Tongue (tissue), 2 donors: Measurements from ENCODE around the gene GPR4. TPM values are rescaled to one million over a fixed set of nuclear protein-coding genes. Genes with fewer than 3 reads are reported as not detected.

Source experiments
- DNase-seq: peaks from one replicate; pipeline ENCODE4 v3.0.0-alpha.2; 2015
- total RNA-seq: library from RNA; depleted of rRNA; stranded (reverse); fragments of >200 nt; gene quantifications from one replicate; pipeline ENCODE4 v1.2.3, GENCODE V29; 2014

GPR4 gene
- total RNA-seq, 1 donor from 2014 or later: 0.31 TPM

GRCh38 chr19:45589768-45590167, 12.2 kb downstream of the GPR4 start:
- DNase-seq: no peak

- no peak for DNase-seq
Measured at GRCh38 chr19:45587873-45588272, 14.1 kb downstream of the GPR4 start.

- no peak for DNase-seq
Measured at GRCh38 chr19:45585158-45585577, 16.8 kb downstream of the GPR4 start.

GRCh38 chr19:45584332-45585157, 17.5 kb downstream of the GPR4 start, which contains the start of gene OPA3:
Gene OPA3, minus strand, starts transcription at chr19:45584802. Its CDS starts 38 bp downstream, at chr19:45584764.
- peak; percentile 100 for DNase-seq

- no peak for DNase-seq
Measured at GRCh38 chr19:45581576-45581975, 20.4 kb downstream of the GPR4 start.

- no peak for DNase-seq
Measured at GRCh38 chr19:45578861-45579260, 23.2 kb downstream of the GPR4 start.

GRCh38 chr19:45577111-45577905, 24.7 kb downstream of the GPR4 start:
- no peak for DNase-seq

GRCh38 chr19:45576682-45577081, 25.3 kb downstream of the GPR4 start:
- DNase-seq: no peak

- DNase-seq: no peak
Measured at GRCh38 chr19:45575216-45575615, 26.8 kb downstream of the GPR4 start.

GRCh38 chr19:45574526-45574925, 27.5 kb downstream of the GPR4 start:
- no peak for DNase-seq

GRCh38 chr19:45571457-45572220, 30.4 kb downstream of the GPR4 start:
- DNase-seq: no peak

- DNase-seq: peak; percentile 21
Measured at GRCh38 chr19:45569619-45570421, 32.2 kb downstream of the GPR4 start.

GRCh38 chr19:45568732-45569131, 33.3 kb downstream of the GPR4 start:
- no peak for DNase-seq

- no peak for DNase-seq
Measured at GRCh38 chr19:45567609-45568008, 34.4 kb downstream of the GPR4 start.

- no peak for DNase-seq
Measured at GRCh38 chr19:45564131-45564780, 37.8 kb downstream of the GPR4 start.

GRCh38 chr19:45560686-45561085, 41.3 kb downstream of the GPR4 start:
- no peak for DNase-seq

GRCh38 chr19:45560038-45560437, 42.0 kb downstream of the GPR4 start:
- no peak for DNase-seq

GRCh38 chr19:45558399-45558878, 43.6 kb downstream of the GPR4 start:
- peak; percentile 47 for DNase-seq

GRCh38 chr19:45556835-45557234, 45.2 kb downstream of the GPR4 start:
- no peak for DNase-seq

GRCh38 chr19:45554481-45554880, 47.5 kb downstream of the GPR4 start:
- no peak for DNase-seq

GRCh38 chr19:45553464-45553863, 48.5 kb downstream of the GPR4 start:
- DNase-seq: peak; percentile 15
